GM21825 (cell line): ENCODE measurements around the gene TPSG1.
"Not testable (repeated sequence)": the region's sequence is repeated elsewhere in the genome, so short reads cannot be mapped to it uniquely, and the experiment has no call there.

ENCODE experiments used
- ATAC-seq: cut with Tn5 transposase; IDR thresholded peaks from one replicate; pipeline ENCODE4 v1.9.1; 2021; ENCODE audit warnings: mild to moderate bottlenecking, moderate library complexity; ENCODE audit not compliant: unreplicated experiment

TPSG1 gene

GRCh38 chr16:1225051-1225451 lies at the start of gene TPSG1:
TPSG1 (minus strand) TSS chr16:1225268; CDS start chr16:1225252, 16 bp downstream.
- ATAC-seq = no peak

- ATAC-seq = no peak
Measured at GRCh38 chr16:1274767-1275166, 49.7 kb upstream of the TPSG1 start.

GRCh38 chr16:1273816-1274215 lies 48.7 kb upstream of the TPSG1 start:
- ATAC-seq = no peak

GRCh38 chr16:1272453-1273198 lies 47.6 kb upstream of the TPSG1 start:
- no peak for ATAC-seq

GRCh38 chr16:1271724-1272413 lies 46.8 kb upstream of the TPSG1 start:
- ATAC-seq = not testable (repeated sequence)

- no peak for ATAC-seq
Measured at GRCh38 chr16:1271380-1271723, 46.3 kb upstream of the TPSG1 start.

- ATAC-seq = not testable (repeated sequence)
Measured at GRCh38 chr16:1269418-1269817, 44.4 kb upstream of the TPSG1 start.

- ATAC-seq = no peak
Measured at GRCh38 chr16:1265826-1266225, 40.8 kb upstream of the TPSG1 start.

GRCh38 chr16:1265090-1265630 lies 40.1 kb upstream of the TPSG1 start:
- no peak for ATAC-seq

GRCh38 chr16:1264345-1265089 lies 39.4 kb upstream of the TPSG1 start:
- no peak for ATAC-seq

- ATAC-seq = no peak
Measured at GRCh38 chr16:1263591-1264344, 38.7 kb upstream of the TPSG1 start.

GRCh38 chr16:1262846-1263221 lies 37.8 kb upstream of the TPSG1 start:
- no peak for ATAC-seq

GRCh38 chr16:1262210-1262845 lies 37.3 kb upstream of the TPSG1 start:
- no peak for ATAC-seq

- no peak for ATAC-seq
Measured at GRCh38 chr16:1261131-1261892, 36.2 kb upstream of the TPSG1 start.

GRCh38 chr16:1260101-1260680 lies 35.1 kb upstream of the TPSG1 start:
- no peak for ATAC-seq

- ATAC-seq = no peak
Measured at GRCh38 chr16:1259760-1260068, 34.6 kb upstream of the TPSG1 start.

- no peak for ATAC-seq
Measured at GRCh38 chr16:1258906-1259759, 34.1 kb upstream of the TPSG1 start.

- no peak for ATAC-seq
Measured at GRCh38 chr16:1258225-1258600, 33.1 kb upstream of the TPSG1 start.
